ENCODE data around the gene TTC33.
"Not testable (repeated sequence)": the region's sequence is repeated elsewhere in the genome, so short reads cannot be mapped to it uniquely, and the experiment has no call there.

The TTC33 gene

DNA sequence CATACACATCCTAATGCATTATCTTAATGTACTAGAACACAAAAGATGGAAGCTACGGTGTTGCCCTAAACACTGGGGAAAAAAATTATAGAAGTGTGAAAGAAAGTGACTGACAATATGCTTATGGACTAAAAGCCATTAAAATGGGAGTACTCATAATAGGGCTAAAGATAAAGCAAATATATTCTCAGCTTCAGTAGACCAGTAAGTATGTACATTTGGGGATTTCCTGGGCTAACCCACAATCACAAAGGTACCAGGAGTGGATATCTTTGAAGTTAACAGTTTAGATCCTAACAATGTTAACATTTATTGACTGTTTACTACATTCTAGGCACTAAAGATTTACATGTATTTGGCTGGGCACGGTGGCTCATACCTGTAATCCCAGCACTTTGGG lies 39.2 kb downstream of the TTC33 start:
- no peak for DNase-seq (ENCODE audit: low spot score)

DNA sequence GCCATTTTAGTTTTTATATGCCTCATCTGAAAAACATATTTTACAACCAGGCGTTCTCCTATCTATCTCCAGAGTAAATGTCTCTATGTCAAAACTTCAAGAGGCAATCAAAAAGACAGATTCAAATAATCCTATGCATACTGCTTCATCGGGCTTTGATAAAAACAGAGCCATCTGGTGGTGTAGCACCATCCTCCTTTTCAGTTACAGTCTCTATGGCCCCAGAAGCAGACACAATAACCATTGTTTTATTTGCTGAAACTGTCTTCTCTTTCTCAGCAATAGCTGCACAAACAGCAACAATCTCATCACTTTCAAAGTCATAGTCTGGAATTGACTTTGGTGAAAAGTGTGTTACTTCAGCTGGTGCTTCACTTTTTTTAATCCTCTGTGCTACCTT lies 39.8 kb downstream of the TTC33 start:
- no peak for DNase-seq (ENCODE audit: low spot score)

DNA sequence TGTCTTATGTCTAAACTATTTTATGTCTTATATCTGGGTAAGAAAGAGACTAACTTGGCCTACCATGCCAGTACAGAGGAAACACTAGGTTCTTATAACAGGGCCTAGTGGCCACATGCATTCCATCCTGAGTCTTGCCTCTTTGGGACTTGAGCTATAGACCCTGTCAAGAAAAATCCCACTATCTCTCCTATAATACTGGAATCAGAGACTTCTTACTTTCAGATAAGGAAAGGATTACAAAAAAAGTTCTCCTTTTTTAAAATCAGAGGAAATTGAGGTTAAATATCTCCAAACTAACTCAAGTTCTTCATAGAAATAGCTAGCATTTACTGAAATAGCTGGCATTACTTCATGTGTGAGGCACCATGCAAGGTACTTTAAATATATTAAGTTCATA lies 41.8 kb downstream of the TTC33 start:
- no peak for DNase-seq (ENCODE audit: low spot score)

DNA sequence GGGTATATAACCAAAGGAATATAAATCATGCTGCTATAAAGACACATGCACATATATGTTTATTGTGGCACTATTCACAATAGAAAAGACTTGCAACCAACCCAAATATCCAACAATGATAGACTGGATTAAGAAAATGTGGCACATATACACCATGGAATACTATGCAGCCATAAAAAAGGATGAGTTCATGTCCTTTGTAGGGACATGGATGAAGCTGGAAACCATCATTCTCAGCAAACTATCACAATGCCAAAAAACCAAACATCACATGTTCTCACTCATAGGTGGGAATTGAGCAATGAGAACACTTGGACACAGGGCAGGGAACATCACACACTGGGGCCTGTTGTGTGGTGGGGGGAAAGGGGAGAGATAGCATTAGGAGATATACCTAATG lies 45.2 kb downstream of the TTC33 start:
- not testable (repeated sequence) for DNase-seq (ENCODE audit: low spot score)

DNA sequence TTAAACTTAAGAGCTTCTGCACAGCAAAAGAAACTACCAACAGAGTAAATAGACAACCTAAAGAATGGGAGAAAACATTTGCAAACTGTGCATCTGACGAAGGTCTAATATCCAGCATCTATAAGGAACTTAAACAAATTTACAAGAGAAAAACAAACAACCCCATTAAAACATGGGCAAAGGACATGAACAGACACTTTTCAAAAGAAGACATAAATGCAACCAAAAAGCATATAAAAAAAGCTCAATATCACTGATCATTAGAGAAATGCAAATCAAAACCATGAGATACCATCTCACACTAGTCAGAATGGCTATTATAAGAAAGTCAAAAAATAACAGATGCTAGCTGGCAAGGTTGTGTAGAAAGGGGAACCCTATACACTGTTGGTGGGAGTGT lies 50.3 kb downstream of the TTC33 start:
- not testable (repeated sequence) for DNase-seq (ENCODE audit: low spot score)

DNA sequence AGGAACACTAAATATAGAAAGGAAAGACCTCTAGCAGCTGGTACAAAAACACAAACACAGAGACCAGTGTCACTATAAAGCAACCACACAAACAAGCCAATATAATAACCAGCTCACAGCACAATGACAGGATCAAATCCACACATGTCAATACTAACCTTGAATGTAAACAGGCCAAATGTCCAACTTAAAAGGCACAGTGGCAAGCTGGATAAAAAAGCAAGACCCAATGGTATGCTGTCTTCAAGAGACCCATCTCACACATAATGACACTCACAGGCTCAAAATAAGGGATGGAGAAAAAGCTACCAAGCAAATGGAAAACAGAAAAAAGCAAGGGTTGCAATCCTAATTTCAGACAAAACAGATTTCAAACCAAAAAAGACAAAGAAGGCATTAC lies 53.7 kb downstream of the TTC33 start:
- not testable (repeated sequence) for DNase-seq (ENCODE audit: low spot score)

DNA sequence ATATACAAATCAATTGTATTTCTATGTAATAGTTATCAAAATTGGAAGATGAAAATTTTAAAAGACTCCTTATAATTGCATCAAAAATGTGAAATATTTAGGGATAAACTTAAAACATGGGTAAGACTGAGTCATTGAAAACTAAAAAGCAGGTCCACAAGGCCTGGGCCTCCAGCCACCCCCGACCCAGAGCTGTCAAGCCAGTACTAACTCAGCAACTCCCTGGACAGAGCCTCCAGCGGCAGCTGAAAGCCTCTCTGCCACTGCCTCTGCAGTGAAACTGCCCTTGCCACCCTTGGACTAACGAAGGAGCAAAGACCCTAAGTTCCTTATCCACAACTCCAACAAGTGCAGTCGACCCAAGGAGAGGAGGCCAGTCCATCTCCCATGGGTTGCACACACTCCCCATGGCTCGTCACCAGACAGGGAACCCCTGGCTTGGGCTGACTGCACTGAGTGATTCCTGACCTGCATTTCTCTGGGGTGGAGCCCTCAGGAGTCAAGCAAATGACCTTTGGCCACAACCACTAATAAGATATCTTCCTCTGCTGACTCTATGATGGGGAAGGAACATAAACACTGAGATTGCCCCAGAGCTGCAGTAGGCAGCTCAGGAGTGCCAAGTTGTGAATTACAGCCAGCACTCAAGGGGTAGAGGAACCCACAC lies 55.5 kb downstream of the TTC33 start:
- DNase-seq (ENCODE audit: low spot score): no peak

DNA sequence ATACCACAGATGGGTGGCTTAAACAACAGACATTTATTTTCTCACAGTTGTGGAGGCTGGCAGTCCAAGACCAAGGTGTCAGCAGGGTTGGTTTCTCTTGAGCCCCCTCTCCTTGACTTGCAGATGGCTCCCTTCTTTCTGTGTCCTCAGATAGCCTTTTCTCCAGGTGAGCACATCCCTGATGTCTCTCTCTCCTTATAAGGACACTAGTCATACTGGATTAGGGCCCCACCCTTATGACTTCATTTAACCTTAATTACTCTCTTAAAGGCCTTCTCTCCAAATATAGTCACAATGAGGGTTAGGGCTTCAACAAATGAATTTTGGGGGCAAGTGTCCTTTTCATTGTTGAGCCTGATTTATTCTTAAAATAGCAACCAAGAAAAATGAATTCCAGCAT lies 61.3 kb downstream of the TTC33 start:
- DNase-seq (ENCODE audit: low spot score): no peak

DNA sequence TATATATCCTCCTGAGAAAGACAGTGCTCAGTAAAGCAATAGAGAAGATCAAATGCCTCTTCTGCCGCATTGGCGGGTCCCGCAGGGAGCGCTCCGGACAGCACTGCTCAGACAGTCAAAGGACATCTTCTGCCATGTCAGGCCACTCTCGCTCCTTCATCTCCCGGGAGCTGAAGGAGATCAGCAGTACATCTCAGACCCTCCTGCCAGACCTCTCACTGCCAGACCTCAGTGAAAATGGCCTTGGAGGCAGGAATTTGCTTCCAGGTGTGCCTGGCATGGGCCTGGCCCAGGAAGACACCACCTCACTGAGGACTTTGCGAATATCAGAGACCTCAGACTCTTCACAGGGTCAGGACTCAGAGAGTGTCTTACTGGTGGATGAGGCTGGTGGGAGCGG lies 63.9 kb downstream of the TTC33 start:
- no peak for DNase-seq (ENCODE audit: low spot score)

DNA sequence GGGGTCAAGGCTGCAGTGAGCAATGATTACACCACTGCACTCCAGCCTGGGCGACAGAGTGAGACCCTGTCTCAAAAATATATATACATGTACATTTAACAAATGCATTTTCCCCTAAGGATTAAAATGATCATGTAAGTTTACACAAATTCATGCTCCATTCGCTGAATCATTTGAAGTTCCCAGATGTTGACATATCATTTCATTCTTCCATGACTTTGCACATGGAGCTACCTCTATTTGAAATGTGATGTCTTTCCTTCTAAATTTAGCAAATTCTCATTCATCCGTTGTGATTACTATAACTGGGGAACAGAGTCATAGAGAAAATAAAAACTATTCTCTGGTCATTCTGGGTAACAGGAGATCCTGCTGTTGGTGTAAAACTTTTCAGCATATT lies 65.5 kb downstream of the TTC33 start:
- no peak for DNase-seq (ENCODE audit: low spot score)

DNA sequence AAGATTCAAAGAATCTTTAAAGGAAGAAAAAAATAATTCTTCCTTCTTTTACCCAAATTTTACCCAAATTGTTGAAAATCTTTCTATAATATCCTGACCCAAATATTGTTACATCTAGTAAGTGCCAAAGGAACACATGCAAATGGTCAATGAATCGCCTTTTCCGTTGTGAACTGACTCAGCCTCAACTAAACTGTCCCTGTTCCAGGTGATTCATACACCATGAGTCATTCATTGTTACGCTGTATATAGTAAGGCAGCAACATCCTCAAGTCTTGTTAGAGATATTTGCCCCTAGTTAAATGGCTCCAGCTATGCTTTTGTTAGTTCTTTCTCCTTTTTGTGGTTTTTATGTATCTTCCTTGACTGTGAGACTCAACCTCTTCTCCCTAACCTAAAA lies 66.3 kb downstream of the TTC33 start:
- peak; percentile 98 for DNase-seq (ENCODE audit: low spot score)

DNA sequence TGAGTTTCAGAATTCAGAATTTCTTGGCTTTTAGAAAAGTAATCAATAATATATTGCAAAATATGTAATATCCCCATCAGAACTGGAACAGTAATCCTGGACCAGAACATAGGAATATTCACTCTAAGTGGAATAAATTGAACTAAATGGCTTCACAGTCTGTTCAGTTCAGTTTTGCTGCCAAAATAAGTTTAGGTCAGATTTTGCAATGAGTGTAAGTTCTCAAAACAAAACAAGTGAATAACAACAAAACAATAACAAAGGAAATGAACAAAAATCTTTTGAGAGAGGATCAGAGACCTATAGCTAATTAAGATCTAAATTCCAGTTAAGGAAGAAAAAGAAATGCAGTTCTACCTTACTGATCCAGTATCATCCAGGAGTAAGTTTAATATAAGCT lies 66.8 kb downstream of the TTC33 start:
- no peak for DNase-seq (ENCODE audit: low spot score)

DNA sequence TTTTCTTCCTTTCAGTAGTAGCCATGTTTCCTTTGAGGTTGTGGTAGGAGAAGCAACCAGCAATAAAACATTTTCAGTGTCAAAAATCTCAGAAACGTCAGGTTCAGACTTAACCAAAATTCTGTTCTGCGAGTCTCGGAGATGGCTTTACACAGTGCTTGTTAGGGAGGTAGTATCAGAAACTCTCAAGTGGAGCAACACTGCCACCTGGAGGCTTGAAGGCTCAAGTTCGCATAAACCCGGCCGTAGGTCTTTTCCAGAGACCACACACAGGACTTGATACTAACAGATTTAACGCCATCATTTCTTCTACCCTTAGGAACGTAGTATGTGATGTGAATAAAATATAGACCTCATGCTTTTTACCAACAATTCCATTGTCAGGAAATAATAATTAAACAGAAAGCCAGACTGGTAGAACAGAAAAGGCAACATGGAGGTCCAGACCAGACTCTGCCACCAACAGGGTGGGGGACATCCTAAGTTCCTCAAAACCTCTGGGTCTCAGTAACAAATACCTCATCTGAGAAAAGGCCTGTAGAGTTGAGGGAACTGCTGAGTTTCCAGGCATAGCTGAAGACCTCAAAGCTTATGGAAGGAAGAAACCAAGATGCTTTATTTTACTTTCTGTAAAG lies 67.5 kb downstream of the TTC33 start:
- DNase-seq (ENCODE audit: low spot score): peak; percentile 89

DNA sequence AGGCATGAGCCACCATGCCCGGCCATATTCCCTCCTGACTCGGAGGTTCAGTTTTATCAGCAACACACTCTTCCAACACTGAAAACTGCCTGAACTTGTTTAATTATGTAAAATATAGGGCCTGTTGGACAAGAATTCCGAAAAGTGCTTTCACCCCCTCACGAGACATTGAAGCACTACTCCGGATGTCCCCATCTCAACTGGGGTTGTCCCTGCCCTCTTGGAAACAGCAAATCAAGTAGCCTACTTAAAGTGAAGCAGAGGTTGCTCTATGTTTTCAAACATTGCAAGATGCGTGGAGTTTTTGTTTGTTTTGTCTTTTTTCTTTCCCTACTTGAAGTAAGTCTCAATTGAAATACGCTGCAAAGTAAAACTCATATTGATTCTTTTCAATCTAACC lies 68.4 kb downstream of the TTC33 start:
- DNase-seq (ENCODE audit: low spot score): no peak

DNA sequence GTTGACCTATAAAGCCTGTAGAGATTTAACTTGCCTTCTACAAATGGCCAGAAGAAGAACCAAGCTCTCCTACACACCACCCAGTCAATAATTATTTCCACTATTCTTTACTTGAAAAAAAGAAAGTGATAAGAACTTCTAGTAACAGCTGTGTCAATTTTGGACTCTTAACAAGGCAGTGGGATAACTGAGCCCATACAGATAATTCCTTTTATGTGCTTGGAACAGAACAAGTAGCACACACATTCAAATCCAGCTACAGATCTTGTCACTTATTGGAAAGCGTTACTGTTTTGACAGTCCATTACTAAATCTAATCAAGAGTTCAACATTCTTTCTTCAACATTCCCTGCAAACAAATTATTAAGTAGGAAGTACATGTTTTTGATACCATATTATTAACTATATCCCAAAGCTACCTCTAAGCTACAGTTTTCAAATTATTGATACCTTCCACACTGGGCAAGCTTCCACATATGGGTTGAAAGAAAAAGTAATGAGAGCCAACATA lies 69.7 kb downstream of the TTC33 start:
- DNase-seq (ENCODE audit: low spot score): no peak

DNA sequence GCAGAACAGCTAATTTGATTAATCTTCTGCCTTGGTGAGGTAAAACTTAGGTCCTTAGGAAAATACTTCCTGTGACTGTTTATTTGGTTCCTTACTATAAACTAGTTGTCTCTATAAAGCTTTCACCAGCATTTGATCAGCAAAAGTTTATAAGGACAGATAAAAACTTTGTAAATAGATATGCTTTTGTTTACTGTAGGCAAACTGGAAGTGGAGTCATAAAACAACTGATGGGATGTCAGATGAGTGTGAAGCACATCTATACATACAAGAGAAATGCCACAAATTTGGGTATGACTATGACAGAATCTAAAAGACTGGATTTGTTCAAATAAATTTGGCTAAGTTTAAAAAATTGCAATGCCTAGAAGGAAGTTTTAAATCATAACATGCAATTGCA lies 70.6 kb downstream of the TTC33 start:
- no peak for DNase-seq (ENCODE audit: low spot score)

DNA sequence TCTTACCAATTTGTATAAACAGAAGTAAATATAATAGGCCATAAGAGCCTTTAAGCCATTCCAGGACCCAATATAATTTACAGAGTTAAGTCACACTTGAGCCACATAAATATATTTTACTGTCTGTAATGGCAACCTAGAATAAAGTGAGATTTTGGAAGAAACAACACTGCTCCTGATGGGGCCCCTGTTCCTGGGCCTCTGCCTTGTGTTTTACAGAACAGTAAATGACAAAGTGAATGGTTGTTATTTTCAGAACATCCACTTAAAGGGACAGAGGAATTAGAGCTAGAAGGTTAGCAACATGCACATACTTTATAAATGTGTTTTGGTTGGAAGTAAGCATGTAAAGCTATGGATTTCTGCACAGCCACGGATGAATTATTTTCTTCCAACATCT lies 72.5 kb downstream of the TTC33 start:
- no peak for DNase-seq (ENCODE audit: low spot score)

DNA sequence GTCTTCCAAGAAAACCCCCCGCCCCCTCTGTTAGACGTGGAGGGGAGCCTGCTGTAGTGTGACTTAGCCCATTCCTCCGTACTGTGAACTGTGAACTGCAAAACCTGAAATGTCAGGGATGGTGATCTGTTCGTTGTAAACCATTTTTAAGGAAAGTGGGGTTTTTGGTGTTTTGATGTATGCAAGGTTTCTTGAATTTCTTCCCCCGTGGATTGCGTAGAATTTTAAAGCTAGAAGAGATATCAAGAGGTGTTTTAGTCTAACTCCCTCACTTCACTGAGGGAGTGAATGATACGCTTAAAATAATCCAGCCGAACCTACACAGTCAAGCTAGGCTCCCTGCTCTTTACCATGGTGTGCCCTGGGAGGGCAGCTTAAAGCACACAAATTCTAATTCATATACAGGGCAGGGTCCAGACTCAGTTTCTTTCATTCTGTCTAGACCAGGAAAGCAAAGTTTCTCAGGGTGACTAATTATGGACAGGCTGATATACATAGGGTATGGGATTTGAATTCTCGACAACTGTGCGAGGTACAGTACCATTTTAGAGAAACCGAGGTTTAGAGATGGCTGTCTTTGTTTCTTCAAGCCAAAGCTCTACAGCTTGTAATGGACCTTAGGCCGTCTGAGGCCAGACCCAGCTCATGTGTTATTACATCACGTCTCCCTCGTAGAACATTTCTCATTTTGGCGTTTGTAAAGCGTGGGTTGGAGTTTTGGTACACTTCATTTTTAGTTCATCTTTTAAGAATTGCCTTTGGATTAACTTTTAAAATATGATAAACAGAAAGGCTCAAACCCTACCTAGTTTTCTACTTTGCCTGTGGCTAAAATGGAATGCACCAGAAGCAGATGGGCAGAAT lies 73.4 kb downstream of the TTC33 start:
- DNase-seq (ENCODE audit: low spot score): no peak

DNA sequence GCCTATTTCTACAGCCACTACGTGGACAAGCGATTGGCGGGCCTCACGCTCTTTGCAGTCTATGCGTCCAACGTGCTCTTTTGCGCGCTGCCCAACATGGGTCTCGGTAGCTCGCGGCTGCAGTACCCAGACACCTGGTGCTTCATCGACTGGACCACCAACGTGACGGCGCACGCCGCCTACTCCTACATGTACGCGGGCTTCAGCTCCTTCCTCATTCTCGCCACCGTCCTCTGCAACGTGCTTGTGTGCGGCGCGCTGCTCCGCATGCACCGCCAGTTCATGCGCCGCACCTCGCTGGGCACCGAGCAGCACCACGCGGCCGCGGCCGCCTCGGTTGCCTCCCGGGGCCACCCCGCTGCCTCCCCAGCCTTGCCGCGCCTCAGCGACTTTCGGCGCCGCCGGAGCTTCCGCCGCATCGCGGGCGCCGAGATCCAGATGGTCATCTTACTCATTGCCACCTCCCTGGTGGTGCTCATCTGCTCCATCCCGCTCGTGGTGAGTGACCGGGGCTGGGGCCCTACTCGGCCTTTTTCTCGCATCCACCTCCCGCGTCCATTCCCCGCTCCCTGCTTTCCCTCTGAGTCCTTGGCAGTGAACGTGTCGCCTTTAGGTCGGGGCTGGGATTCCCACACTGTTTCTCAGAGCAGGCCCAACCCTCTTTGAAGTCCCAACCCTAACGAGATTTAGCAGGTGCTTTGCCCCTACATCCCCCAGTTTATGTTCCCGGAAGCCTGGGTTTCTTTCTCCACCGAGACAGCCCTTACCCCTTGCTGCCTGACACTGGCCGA lies 74.2 kb downstream of the TTC33 start:
- no peak for DNase-seq (ENCODE audit: low spot score)

DNA sequence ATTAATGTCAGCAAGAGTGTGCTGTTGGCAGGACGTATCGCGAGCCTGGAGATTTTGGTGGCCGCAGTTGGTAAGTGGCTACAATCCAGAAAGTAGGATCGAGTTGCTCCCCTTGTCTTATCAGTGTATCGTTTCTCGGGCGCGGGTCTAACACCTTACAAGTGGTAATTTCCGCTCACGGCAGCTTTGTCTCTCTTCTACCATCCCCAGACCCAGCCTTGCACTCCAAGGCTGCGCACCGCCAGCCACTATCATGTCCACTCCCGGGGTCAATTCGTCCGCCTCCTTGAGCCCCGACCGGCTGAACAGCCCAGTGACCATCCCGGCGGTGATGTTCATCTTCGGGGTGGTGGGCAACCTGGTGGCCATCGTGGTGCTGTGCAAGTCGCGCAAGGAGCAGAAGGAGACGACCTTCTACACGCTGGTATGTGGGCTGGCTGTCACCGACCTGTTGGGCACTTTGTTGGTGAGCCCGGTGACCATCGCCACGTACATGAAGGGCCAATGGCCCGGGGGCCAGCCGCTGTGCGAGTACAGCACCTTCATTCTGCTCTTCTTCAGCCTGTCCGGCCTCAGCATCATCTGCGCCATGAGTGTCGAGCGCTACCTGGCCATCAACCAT lies 74.9 kb downstream of the TTC33 start:
- no peak for DNase-seq (ENCODE audit: low spot score)

DNA sequence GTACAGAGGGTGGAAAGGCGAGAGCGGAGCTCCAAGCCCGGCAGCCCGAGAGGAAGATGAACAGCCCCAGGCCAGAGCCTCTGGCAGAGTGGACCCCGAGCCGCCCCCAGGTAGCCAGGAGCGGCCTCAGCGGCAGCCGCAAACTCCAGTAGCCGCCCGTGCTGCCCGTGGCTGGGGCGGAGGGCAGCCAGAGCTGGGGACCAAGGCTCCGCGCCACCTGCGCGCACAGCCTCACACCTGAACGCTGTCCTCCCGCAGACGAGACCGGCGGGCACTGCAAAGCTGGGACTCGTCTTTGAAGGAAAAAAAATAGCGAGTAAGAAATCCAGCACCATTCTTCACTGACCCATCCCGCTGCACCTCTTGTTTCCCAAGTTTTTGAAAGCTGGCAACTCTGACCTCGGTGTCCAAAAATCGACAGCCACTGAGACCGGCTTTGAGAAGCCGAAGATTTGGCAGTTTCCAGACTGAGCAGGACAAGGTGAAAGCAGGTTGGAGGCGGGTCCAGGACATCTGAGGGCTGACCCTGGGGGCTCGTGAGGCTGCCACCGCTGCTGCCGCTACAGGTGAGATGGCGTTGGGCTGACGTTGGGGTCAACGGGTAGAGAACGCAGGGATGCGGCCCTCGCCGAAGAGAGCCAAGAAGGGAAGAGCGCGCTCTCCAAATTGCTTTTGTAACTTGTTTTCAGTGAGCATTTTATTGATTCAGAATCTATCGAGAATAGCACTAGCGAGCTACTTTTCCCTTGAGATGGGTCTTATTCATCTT lies 75.7 kb downstream of the TTC33 start, which contains the start of gene PTGER4:
Gene PTGER4, plus strand, starts transcription at position 3 of the 769 bp plus-strand sequence. CDS start 1,079 bp downstream, outside the sequence.
- no peak for DNase-seq (ENCODE audit: low spot score)
